Transverse colon (tissue), 4 donors: ENCODE data around the gene UNC5C.

Source experiments
- EP300 ChIP-seq: sonication (generic); formaldehyde crosslinking; IDR thresholded peaks from one replicate; pipeline ENCODE4 v1.6.1; 2017; ENCODE audit warnings: antibody characterized with exemption, low read depth
- POLR2A ChIP-seq: fragments of 450-650 bp; IDR thresholded peaks from one replicate; pipeline ENCODE4 v1.6.1; 2016; ENCODE audit warnings: antibody characterized with exemption, mild to moderate bottlenecking, moderate library complexity
- POLR2AphosphoS5 ChIP-seq, 3 donors: sonication (generic); formaldehyde crosslinking; IDR thresholded peaks; one replicate each; pipeline ENCODE4 v1.6.1; 2016; ENCODE audit warnings: antibody characterized with exemption in 3 of 3
- TF ChIP-seq, protein P1 (sequence below), 5 experiments: fragments of 200-600 bp in 3 of 5; fragments of 450-650 bp in 2 of 5; sonication (generic) in 3 of 5; IDR thresholded peaks; 1 replicate in 2 of 5; 2 replicates in 3 of 5; pipeline ENCODE4 v1.5.1; 2016 to 2017; ENCODE audit warnings: antibody characterized with exemption in 5 of 5, inconsistent platforms in 3 of 5, mild to moderate bottlenecking in 2 of 5, moderate library complexity in 1 of 5

GRCh38 chr4:95263391-95263790 is 285.4 kb downstream of the UNC5C start:
- TF ChIP-seq POLR2AphosphoS5 (IDR thresholded peaks at IDR 0.05) (no peak), POLR2A (no peak), EP300 (no peak)
- TF ChIP-seq, protein P1, sequence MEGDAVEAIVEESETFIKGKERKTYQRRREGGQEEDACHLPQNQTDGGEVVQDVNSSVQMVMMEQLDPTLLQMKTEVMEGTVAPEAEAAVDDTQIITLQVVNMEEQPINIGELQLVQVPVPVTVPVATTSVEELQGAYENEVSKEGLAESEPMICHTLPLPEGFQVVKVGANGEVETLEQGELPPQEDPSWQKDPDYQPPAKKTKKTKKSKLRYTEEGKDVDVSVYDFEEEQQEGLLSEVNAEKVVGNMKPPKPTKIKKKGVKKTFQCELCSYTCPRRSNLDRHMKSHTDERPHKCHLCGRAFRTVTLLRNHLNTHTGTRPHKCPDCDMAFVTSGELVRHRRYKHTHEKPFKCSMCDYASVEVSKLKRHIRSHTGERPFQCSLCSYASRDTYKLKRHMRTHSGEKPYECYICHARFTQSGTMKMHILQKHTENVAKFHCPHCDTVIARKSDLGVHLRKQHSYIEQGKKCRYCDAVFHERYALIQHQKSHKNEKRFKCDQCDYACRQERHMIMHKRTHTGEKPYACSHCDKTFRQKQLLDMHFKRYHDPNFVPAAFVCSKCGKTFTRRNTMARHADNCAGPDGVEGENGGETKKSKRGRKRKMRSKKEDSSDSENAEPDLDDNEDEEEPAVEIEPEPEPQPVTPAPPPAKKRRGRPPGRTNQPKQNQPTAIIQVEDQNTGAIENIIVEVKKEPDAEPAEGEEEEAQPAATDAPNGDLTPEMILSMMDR (IDR thresholded peaks at IDR 0.05) = no peak
